Measurements from ENCODE around the gene XPO6.

The XPO6 gene

GRCh38 chr16:28183484-28183883, 28.3 kb downstream of the XPO6 start:
- no peak for DNase-seq

DNA sequence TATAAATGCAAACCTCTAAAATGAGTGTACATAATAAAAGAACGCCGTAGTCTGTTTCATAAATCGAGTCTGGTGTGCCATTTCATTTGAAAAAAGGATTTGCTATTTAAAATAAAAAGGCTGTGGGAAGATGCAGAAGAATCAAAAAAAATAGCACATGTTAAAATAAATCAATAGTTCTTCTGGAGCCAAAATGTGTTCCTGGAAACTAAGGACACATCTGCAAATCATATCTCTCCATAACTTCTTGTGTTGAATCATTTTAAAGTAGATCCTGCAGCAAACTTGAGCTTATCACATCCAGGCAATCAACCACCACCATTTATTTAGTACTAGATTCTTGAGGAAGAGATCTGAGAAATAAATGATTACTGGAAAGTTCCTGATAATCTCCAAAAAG, 29.0 kb downstream of the XPO6 start:
- DNase-seq = no peak

- no peak for DNase-seq
Measured at GRCh38 chr16:28182183-28182582, 29.6 kb downstream of the XPO6 start.

DNA sequence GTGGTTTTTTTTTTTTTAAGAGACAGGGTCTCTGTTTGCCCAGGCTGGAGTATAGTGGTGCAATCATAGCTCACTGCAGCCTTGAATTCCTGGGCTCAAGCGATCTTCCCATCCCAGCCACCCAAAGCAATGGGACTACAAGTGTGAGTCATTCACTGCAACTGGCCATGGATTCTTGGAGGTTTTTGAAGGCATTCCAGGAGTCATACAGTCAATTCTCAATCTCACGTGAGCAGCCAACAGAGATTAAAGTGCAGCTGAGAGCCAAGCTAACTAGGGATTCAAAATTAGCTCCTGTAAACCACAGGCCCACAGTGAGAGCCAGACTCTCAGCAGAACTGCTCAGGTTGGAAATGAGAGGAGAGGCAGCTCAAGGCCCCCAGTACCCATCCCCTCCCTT, 30.2 kb downstream of the XPO6 start:
- no peak for DNase-seq

DNA sequence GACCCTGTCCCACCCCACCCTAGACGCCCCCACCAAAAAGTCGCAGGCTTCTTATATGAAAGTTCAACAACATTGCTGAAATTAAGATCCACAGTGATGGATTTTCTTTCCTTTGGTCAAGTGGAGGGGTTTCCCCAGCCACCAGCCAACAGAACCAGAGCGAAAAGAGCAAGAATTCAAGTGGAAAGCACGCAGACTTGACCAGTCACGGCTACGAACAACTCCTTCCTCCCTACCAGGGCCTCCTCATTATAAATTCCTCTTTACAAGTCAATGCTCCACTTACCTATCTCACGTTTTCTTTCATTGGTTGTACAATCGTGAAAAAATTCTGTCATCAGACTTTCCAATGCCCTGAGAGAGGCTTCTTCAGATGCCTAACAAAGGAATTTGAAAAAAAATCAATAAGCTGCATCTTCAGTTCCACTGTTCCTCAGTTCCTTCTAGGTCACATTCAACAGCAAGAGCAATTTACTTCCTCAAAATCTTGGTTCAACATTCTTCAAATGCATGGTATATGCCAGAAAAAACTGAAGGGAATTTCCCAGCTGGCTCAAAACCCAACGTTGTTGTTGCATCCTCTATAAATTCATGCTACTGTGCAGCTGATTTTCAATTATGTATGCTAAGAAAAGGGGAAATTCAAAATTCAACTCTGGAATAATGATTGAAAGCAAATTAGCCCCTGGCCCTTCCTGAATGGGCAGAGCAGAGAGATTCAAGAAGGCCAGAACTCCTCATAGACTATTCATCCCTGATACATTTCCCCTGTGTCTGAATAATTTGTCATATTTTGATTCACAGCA, 30.9 kb downstream of the XPO6 start:
- DNase-seq = no peak

GRCh38 chr16:28179354-28179753, 32.4 kb downstream of the XPO6 start:
- no peak for DNase-seq

DNA sequence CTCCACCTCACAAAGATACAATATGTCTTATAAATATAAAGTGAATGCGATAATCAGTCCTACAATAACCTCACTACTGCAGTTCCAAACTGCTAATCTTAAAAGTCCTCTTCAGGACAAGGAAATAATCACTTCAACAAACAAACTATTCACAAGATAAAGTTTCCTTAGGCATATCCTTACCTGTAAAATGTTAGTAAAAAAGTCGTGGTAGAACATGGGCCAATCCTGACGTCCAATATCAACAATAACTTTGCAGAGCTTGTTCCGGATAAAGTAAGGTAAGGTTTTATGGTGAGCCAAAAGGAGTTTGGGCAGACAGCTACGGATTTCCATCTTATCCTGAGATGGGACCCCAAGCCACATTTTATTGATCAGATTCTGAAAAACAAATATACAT, 36.0 kb downstream of the XPO6 start:
- DNase-seq = no peak

DNA sequence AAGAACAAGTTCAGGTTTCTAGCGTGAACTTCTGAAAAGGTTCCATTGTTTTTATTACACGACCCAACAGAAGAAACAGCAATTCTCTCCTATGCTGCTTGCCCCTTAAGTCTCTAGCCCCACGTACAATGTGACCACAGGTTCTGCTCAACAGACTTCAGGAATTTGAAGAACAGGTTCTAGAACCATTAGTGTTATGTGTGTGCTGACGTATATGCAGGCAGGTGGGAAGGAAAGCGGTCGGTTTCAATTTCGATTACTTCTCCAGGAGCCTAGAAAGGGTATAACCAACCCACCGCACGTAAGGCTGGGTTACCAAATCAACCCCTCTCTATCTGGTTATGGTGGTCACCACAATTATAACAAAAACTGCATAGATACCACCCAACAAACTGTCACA, 39.4 kb downstream of the XPO6 start:
- no peak for DNase-seq

DNA sequence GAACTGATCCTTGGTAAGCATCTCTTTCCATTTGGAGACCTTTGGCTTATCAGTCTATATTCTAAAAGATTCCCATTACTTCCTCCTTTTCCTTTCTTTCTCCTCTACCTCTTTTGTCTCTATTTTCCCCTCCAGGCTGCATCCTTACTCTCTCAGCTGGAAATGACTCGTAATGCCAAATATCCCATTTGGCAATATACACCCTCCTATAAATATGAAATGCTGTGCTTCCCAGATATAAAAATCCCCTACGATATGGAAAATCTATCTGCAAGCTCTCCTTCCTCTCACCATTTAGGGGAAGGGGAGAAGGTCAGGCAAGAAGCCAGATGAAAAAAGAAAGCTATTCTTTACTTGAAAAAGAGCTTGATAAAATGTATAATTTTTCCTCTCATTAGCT, 39.9 kb downstream of the XPO6 start:
- no peak for DNase-seq

DNA sequence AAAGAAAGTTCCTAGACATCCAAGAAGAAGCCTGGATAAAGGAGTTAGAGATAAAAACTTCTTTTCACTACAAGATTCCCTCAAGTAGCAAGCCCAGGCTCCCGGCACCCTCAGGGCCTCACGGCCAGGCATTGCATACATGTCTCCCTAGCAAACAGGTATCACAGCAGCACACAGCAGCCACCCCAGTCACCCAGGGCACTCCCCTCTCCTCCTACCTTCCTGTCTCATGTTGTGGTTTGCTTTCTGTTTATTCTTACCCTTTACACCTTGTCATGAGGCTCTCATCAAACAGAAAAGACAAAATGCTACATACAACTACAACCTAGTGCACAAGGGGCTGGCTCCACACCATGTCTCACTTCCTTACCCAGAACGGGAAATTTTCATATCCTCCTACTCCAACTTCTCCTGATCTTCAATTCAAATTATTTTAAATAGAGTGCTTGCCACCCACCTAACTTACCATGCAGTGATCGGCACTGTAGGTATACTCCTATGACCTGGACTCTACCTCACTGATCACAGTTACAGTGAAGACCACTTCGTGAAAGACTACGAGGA, 42.7 kb downstream of the XPO6 start:
- peak in 2 of 4 experiments; percentile 16 to 25 for DNase-seq

GRCh38 chr16:28167730-28168129, 44.0 kb downstream of the XPO6 start:
- no peak for DNase-seq

DNA sequence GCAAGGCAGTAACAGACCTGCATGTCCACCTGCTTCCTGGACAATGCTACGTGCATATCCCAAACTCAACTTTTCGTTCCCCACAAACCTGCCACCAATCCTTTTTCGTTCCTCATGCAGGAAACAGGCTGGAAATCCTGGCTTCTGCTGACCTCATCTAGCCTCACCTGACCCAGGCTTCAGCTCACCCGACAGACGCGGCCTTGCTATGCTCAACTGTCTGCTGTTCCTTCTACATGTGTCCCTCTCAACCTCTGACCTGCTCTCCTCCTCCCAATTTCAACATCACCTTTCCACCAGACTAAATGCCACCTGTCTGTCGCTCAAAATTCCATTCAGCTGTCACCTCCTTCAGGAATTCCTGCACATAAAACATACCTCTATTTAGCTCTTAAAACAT, 44.5 kb downstream of the XPO6 start:
- no peak for DNase-seq

GRCh38 chr16:28166394-28167208, 45.2 kb downstream of the XPO6 start:
- DNase-seq = no peak

- DNase-seq = no peak
Measured at GRCh38 chr16:28165598-28165997, 46.2 kb downstream of the XPO6 start.

DNA sequence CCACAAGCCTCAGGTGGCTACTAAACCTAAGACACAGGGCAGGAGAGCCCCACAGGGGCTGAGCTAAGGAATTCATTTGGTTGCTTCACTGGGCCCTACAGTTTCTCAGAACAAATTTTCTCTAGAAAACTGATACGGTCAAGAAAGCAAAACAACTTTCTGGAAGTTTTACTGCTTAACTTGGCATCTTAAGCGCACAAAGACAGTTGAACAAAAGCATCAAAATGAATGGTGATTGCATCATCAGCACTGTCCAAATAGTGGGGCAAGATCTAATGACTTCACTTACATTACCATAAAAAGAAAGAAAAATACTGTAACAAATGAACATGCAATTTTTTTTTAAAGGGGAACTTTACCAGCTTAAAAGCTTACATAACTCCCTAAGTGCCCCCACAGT, 47.6 kb downstream of the XPO6 start:
- no peak for DNase-seq

GRCh38 chr16:28163699-28164098, 48.1 kb downstream of the XPO6 start:
- DNase-seq = no peak

DNA sequence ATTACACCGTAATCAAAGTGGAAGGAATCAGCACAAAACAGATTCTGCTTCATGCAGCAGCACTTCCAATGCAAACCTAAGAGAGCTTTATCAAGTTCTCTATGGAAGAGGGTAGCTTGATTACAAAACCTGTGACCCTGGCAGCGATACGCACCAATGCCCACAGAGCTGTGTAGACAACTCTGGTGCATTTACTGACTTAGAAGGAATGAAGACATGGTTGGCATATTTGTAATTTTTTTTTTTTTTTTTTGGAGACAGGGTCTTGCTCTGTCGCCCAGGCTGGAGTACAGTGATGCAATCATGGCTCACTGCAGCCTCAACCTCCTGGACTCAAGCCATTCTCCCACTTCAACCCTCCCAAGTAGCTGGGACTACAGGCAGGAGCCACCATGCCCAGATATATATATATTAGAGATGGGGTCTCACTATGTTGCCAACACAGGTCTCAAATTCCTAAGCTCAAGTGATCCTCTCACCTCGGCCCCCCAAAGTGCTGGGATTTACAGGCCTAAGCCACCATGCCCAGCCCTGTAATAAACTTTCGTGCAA, 49.4 kb downstream of the XPO6 start:
- no peak for DNase-seq

GRCh38 chr16:28161626-28162025, 50.1 kb downstream of the XPO6 start:
- no peak for DNase-seq

- DNase-seq = no peak
Measured at GRCh38 chr16:28158136-28158535, 53.6 kb downstream of the XPO6 start.

- DNase-seq = no peak
Measured at GRCh38 chr16:28156056-28156680, 55.6 kb downstream of the XPO6 start.

DNA sequence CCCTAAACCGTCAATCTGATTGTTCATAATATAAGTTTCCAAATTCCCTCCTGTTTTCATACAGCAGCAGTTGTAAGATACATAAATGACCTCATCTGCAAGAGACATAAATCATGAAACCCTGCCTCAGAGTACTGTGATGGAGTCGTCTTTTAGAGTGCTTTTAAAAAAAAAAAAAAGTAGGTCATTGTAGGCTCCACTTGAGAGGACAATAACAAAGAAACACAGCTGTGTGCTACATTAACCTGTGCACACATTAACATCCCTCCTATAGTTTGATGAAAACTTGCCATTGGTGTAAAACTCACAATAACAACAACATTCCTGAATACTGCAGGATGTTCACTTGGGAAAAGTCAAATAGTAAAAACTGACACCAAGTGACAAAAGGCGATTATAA, 56.5 kb downstream of the XPO6 start:
- DNase-seq = no peak

- no peak for DNase-seq
Measured at GRCh38 chr16:28151180-28151579, 60.6 kb downstream of the XPO6 start.

All from activated CD4-positive, CD25-positive, alpha-beta regulatory T cell (primary cell).